GM10266 (cell line): Measurements from ENCODE around the gene MLN.

ENCODE experiments used
- DNase-seq: peaks from one replicate; pipeline ENCODE4 v3.0.0; 2012; ENCODE audit errors: extremely low spot score
- TF ChIP-seq, protein P1 (sequence below): IDR thresholded peaks from 2 replicates; pipeline ENCODE4 v1.5.1; 2012; ENCODE audit warnings: mild to moderate bottlenecking, low read depth; ENCODE audit not compliant: control insufficient read depth, insufficient read depth; ENCODE audit errors: missing control alignments

The MLN gene

DNA sequence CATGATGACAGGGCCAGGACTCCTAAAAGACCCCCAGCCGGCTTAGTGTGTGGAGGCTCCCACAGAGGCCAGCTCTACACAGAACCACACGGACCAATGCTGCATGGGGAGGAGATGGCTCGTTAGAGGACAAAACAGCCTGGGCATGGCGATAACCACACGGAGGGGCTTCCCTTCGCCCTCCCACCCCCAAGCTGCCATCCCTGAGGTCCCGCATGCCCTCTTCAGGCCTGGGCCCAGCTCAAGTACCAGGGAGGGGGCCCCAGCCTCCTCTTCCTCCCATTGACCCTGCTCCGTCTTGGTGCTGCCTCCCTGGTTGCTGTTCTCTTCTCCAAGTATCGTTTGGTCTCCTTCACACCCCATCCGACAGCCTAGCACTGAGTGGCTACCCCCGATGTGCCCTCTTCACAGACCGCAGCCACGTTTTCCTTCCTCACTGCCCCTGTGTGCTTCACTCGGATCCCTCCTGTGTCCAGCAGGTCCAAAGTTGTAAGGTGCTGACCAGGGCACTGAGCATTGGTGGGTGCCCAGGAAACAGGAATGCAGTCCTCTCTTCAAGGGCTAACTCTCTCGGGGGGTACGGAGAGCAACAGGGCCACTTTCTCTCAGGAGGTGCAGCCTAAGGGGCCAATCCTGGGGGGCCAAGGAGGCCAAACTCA is 9.6 kb upstream of the MLN start:
- DNase-seq, result no peak
- TF ChIP-seq, protein P1, sequence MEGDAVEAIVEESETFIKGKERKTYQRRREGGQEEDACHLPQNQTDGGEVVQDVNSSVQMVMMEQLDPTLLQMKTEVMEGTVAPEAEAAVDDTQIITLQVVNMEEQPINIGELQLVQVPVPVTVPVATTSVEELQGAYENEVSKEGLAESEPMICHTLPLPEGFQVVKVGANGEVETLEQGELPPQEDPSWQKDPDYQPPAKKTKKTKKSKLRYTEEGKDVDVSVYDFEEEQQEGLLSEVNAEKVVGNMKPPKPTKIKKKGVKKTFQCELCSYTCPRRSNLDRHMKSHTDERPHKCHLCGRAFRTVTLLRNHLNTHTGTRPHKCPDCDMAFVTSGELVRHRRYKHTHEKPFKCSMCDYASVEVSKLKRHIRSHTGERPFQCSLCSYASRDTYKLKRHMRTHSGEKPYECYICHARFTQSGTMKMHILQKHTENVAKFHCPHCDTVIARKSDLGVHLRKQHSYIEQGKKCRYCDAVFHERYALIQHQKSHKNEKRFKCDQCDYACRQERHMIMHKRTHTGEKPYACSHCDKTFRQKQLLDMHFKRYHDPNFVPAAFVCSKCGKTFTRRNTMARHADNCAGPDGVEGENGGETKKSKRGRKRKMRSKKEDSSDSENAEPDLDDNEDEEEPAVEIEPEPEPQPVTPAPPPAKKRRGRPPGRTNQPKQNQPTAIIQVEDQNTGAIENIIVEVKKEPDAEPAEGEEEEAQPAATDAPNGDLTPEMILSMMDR, result no peak

- DNase-seq, result peak; percentile 66
- TF ChIP-seq, protein P1, result no peak
Measured at GRCh38 chr6:33812669-33813068, 8.9 kb upstream of the MLN start.

- DNase-seq, result no peak
- TF ChIP-seq, protein P1, result no peak
Measured at GRCh38 chr6:33809594-33809993, 5.8 kb upstream of the MLN start.

DNA sequence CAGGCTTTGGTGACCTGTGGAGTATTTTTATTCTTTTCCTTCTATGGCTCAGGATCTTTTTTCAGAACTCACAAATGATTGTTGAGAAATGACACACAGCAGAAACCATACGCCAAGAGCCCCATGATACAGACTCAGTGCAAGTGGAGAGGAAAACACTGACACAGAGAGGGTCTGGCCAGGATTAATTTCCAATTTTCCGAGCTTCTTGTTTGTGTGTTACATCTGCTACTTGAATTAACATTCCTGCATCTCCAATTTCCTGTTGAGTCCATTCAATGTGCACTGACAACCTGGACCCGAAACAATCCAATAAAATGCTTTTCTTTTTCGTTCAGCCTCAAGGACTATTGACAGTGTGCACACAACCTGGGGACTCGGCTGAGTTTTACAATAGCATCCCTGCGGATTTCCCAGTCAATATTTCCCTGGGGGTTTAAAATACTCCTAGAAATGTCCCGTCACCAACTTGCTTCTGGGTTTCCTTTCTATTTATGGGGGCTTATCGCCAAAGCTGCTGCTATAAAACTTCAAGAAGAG is 4.9 kb upstream of the MLN start:
- DNase-seq, result no peak

DNA sequence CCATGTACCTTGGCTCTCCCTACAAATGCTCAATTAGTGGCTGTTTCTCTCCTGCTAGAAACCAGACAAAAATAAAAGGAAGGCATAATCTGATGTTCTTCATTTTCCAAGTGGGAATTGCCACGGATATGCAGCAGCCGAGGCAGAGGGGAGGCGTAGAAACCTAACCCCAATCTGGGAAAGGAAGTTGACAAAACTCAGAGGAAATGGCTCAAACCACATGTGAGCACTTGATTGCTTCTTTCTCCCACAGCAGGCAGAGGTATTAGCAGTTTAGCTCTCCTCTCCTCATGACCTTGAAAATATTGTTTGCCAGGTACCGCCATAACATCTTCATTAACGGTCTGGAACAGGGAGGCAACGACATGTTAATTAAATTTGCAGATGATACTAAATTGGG is 3.8 kb upstream of the MLN start:
- TF ChIP-seq, protein P1, result no peak

More for the DNA sequence above, 4.9 kb upstream of the MLN start:
- TF ChIP-seq, protein P1, result no peak

DNA sequence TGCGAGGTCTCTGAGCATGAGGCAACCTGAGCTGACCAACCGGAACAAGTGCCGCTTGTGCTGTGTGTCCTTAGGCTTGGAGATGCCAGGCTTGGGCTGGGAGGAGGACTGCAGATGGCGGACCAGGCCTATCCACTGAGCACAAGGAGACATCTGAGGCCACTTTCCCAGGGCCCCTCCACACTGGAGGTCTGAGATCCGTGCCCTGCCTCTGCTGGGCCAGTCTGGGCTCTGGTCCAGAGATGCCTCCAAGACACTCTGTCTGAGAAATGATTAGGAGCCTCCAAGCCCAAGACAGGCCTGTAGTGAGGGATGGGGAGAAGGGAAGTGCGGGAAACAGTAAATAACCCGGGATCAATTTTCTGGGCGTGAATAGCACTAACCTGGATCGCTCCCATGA is 3.0 kb upstream of the MLN start:
- no peak for DNase-seq
- TF ChIP-seq, protein P1, result no peak

More for the DNA sequence above, 3.8 kb upstream of the MLN start:
- DNase-seq, result no peak

GRCh38 chr6:33802186-33802958 is 1.4 kb downstream of the MLN start:
- TF ChIP-seq, protein P1, result no peak
- DNase-seq, result no peak
